RPMI8226 (cell line): ENCODE results near the gene LRRC8A.
"Not testable (repeated sequence)": the region's sequence is repeated elsewhere in the genome, so short reads cannot be mapped to it uniquely, and the experiment has no call there.

ENCODE experiments used
- DNase-seq: peaks from one replicate; pipeline ENCODE4 v3.0.0-alpha.2; 2015

LRRC8A gene

DNA sequence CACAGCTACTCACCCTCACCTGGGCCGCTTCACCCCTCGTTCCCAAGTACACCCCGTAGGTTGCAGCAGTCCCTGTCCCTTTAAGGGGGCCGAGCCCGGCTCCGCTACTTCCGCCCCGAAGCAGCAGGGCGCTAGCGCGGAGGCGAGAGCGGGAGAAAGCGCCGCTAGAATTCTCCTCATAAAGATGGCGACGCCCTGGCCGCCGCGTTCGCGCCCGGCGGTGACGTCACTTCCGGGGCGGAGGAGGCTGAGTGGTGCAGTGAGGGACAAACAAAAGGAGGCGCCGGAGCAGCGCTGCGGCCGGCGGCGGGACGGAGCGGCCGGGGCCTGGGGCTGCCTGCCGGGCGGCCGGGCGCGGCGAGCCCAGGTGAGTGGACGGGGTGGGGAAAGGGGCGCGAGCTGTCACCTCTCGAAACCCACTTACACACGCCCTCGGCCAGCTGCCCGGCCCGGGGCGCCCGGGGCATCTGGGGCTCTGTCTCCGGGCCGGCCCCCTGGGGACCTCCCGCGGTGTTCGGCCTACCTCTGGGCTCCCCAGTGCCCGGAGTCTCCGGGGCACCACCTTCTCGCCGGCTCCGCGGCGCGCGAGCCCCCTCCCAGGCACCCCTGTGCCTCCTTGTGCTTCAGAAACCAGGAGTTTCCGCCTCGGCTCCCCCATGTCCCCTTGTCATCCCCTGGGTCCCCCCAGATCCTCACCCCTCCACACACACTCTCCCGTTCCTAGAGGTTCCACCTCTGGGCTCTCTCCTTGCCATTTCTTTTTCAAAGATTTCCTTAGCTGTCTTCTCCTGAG is at the start of gene LRRC8A, which contains the start of gene KYAT1:
Gene LRRC8A, plus strand, starts transcription at position 250 of the 793 bp plus-strand sequence. CDS start 25,032 bp downstream, outside the sequence.
Gene KYAT1, minus strand, starts transcription at position 67 of the 793 bp plus-strand sequence. CDS start 36,545 bp downstream, outside the sequence.
- DNase-seq: peak; percentile 100

- DNase-seq: no peak
Observed at GRCh38 chr9:128833696-128834095, 48.2 kb upstream of the LRRC8A start.

GRCh38 chr9:128835246-128836210 is 46.4 kb upstream of the LRRC8A start:
- DNase-seq: no peak

DNA sequence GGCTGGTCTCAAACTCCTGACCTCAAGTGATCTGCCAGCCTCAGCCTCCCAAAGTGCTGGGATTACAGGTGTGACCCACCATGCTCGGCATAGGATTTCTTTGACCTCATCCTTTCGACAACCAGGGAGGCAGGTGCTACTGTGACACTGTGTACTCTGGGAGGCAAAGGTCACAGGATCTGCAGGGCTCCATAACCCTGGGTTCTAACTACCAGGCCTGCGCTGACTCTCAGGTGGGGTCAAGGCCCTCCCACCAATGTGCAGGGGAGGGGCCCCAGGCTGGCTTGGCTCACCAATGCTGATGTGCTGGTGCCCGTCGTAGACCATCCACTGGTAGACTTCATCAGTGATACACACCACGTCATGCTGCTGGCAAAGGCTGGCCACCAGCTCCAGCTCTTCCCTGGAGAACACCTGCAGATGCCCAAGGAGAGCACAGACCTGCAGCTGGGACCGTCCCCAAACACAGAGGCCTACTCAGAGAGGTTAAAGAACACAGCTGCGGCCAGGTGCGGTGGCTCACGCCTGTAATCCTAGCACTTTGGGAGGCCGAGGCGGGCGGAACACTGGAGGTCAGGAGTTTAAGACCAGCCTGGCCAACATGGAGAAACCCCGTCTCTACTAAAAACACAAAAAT is 45.3 kb upstream of the LRRC8A start:
- no peak for DNase-seq

GRCh38 chr9:128838338-128838737 is 43.6 kb upstream of the LRRC8A start:
- DNase-seq: no peak

- DNase-seq: no peak
Observed at GRCh38 chr9:128840524-128840923, 41.4 kb upstream of the LRRC8A start.

DNA sequence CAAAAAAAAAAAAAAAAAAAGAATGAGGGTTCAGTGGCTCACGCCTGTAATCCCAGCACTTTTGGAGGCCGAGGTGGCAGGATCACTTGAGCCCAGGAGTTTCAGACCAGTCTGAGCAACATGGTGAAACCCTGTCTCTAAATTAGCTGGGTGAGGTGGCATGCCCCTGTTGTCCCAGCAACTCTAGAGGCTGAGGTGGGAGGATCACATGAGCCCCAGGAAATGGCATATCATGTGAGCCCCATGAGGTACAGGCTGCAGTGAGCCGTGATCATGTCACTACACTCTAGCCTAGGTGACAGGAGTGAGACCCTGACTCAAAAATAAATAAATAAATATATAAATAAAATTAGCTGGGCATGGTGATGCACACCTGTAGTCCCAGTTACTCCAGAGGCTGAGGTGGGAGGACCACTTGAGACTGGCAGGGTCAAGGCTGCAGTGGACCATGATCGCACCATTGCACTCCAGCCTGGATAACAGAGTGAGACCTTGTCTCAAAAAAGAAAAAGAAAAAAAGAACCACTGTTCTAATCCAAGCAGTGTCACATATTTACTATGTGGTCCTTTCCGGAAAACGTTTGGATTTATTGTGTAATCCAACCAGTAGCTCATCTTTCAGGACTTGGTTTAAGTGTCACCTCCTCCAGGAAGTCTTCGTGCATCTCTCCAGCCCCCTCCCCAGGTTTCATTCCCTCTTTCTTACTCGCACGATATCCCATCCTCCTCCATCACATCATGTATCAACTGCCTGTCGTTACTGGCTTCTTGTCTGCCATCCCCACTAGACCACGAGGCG is 40.0 kb upstream of the LRRC8A start:
- DNase-seq: no peak

GRCh38 chr9:128843171-128843570 is 38.8 kb upstream of the LRRC8A start:
- DNase-seq: not testable (repeated sequence)

DNA sequence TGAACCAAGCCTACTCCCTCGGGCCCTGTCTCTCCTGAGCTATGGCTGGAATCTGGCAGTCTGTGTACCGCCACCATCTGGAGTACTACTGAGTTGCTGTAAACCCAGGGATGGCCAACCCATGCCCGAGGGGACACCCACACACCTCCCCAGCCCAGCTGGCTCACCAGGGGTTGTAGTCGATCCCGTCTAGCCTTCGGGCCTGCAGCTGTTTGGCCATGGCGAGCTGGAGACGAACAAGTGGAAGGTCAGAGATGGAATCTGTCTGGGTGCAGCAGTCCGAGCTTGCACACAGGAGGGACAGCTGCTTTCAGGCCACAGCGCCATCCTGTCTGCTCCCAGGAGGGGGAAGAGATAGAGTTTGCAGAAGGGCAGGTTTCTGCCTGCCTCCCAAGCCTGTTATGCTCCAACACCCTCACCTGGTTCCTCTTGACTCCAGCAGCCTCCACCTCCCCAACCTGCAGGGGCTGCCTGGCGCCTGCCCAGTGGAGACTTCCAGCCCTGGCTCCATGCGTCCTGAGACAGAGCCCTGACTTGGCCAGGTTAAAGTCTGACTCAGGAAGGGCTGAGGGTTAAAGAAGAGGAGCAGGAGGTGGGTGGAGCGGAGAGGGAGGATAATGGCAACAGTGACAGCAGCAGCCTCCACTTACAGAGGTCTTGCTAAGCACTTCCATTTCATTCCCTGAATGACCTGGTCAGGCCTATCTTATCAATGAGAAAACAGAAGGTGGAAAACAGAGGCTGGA is 36.6 kb upstream of the LRRC8A start:
- no peak for DNase-seq

DNA sequence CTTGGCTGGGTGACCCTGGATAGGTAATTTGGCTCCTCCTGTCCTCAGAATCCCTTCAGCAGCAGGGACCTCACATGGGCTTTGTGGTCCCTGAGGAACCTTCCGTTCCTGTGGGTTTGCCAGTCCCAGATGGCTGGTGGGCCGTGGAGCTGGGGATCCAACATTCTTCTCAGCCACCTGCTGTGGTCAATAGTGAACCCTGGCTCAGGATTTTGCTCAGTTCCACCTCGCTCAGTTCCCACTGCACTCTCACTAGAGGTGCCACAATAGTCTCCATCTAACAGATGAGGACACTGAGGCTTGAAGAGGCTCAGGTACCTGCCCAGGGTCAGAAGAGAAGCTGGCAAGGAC is 35.3 kb upstream of the LRRC8A start:
- no peak for DNase-seq

- no peak for DNase-seq
Observed at GRCh38 chr9:128847803-128848202, 34.1 kb upstream of the LRRC8A start.

DNA sequence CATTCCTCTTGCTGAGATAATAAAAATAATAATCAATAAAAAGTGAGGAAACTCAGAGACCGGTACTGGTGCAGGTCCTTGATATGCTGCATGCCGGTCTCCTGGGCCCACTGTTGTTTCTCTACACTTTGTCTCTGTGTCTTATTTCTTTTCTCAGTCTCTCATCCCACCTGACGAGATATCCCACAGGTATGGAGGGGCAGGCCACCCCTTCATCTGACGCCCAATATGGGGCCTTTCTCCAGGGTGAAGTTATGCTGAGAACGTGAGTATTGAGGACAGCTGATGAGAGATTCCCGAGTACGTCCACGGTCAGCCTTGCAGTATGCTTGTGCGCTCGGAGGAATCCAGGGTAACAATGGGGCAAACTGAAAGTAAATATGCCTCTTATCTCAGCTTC is 30.9 kb upstream of the LRRC8A start:
- DNase-seq: not testable (repeated sequence)

GRCh38 chr9:128851779-128852600 is 29.9 kb upstream of the LRRC8A start:
- DNase-seq: peak; percentile 63

- not testable (repeated sequence) for DNase-seq
Observed at GRCh38 chr9:128852646-128853045, 29.3 kb upstream of the LRRC8A start.

- DNase-seq: not testable (repeated sequence)
Observed at GRCh38 chr9:128854454-128854853, 27.5 kb upstream of the LRRC8A start.

GRCh38 chr9:128858476-128858875 is 23.5 kb upstream of the LRRC8A start:
- DNase-seq: not testable (repeated sequence)

- no peak for DNase-seq
Observed at GRCh38 chr9:128860937-128861336, 21.0 kb upstream of the LRRC8A start.

GRCh38 chr9:128861501-128861900 is 20.4 kb upstream of the LRRC8A start:
- DNase-seq: no peak

DNA sequence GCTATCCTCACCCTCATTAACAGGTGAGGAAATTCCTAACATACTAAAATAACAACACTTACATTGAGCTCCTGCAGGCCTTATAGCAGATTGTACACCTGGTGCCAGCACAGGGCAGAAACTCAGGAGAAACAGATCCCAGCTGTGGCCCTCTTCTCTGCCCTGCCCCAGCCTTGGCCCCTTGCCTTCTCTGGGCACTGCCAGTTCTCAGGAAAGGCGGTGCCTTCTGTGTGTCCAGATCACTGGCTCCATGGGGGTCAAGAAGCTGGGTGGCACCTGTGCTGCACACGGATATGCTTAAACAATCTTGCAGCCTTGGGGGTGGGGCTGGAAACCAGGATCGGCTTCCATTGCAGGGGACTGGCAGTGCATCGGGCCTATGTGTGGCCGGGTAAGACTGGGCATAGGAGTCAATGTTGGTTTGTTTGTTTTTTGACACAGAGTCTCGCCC is 19.5 kb upstream of the LRRC8A start:
- no peak for DNase-seq

GRCh38 chr9:128863647-128864046 is 18.3 kb upstream of the LRRC8A start:
- DNase-seq: peak; percentile 85
